ENCODE results near the gene RTN4RL2.

RTN4RL2 gene

GRCh38 chr11:57463671-57464538 is 3.6 kb downstream of the RTN4RL2 start:
- DNase-seq = no peak

GRCh38 chr11:57464539-57465181 is 4.3 kb downstream of the RTN4RL2 start:
- DNase-seq = no peak

GRCh38 chr11:57466680-57467079 is 6.4 kb downstream of the RTN4RL2 start:
- DNase-seq = no peak

GRCh38 chr11:57467508-57468157 is 7.3 kb downstream of the RTN4RL2 start:
- DNase-seq = no peak

- DNase-seq = no peak
These were observed 7.9 kb downstream of the RTN4RL2 start for GRCh38 chr11:57468276-57468675.

GRCh38 chr11:57469268-57469667 is 8.9 kb downstream of the RTN4RL2 start:
- DNase-seq = no peak

- DNase-seq = no peak
These were observed 11.2 kb downstream of the RTN4RL2 start for GRCh38 chr11:57471496-57471895.

GRCh38 chr11:57473285-57473841 is 13.0 kb downstream of the RTN4RL2 start:
- no peak for DNase-seq

GRCh38 chr11:57474017-57474802 is 13.9 kb downstream of the RTN4RL2 start:
- DNase-seq = no peak

- no peak for DNase-seq
These were observed 14.4 kb downstream of the RTN4RL2 start for GRCh38 chr11:57474803-57475115.

GRCh38 chr11:57475191-57475590 is 14.9 kb downstream of the RTN4RL2 start:
- DNase-seq = no peak

- DNase-seq = no peak
These were observed 15.3 kb downstream of the RTN4RL2 start for GRCh38 chr11:57475671-57476046.

- no peak for DNase-seq
These were observed 15.9 kb downstream of the RTN4RL2 start for GRCh38 chr11:57476047-57476756.

- no peak for DNase-seq
These were observed 16.6 kb downstream of the RTN4RL2 start for GRCh38 chr11:57476757-57477506.

GRCh38 chr11:57477507-57478189 is 17.3 kb downstream of the RTN4RL2 start:
- DNase-seq = no peak

- DNase-seq = no peak
These were observed 18.8 kb downstream of the RTN4RL2 start for GRCh38 chr11:57479021-57479663.

GRCh38 chr11:57479911-57480310 is 19.6 kb downstream of the RTN4RL2 start:
- DNase-seq = no peak

- DNase-seq = peak; percentile 71
These were observed 20.2 kb downstream of the RTN4RL2 start for GRCh38 chr11:57480409-57481137.

- no peak for DNase-seq
These were observed 21.0 kb downstream of the RTN4RL2 start for GRCh38 chr11:57481315-57481714.
